BJ (cell line): ENCODE measurements around the gene CCL20. TPM values are rescaled to one million over a fixed set of nuclear protein-coding genes. Genes with fewer than 3 reads are reported as not detected.
"Not testable (repeated sequence)": the region's sequence is repeated elsewhere in the genome, so short reads cannot be mapped to it uniquely, and the experiment has no call there.

Experiments used
- CTCF ChIA-PET: fragments of 350-600 bp; formaldehyde crosslinking; extraction: SDS; loops from one replicate; lab custom pipeline; 2021; ENCODE audit warnings: antibody characterized with exemption, inconsistent platforms; lab: Yijun Ruan, JAX
- POLR2A ChIA-PET: fragments of 300-600 bp; sonication (Branson Sonifier 250); formaldehyde crosslinking; extraction: SDS; loops from one replicate; lab custom pipeline; 2021; ENCODE audit warnings: antibody characterized with exemption; lab: Charles Lee
- DNase-seq: peaks from one replicate; pipeline ENCODE4 v3.0.0-alpha.2; 2011; ENCODE audit warnings: low read depth
- H3K27me3 ChIP-seq: 2 replicates; pipeline ENCODE4 v1.6.0; 2011; ENCODE audit warnings: low read length; ENCODE audit not compliant: control insufficient read depth, insufficient read depth
- H3K36me3 ChIP-seq: 2 replicates; pipeline ENCODE4 v1.5.1; 2011; ENCODE audit warnings: low read length; ENCODE audit not compliant: control insufficient read depth, insufficient read depth
- H3K4me3 ChIP-seq: 2 replicates; pipeline ENCODE4 v1.5.1; 2011; ENCODE audit warnings: low read depth, mild to moderate bottlenecking, control low read depth, low read length
- CTCF ChIP-seq: IDR thresholded peaks from 2 replicates; pipeline ENCODE4 v1.5.1; 2011; ENCODE audit warnings: low read depth, mild to moderate bottlenecking, control low read depth, inconsistent platforms, low read length, moderate library complexity; ENCODE audit not compliant: insufficient read depth
- polyA plus RNA-seq: library from polyadenylated mRNA; depleted of rRNA; stranded (reverse); fragments of >200 nt; gene quantifications from 2 replicates; pipeline ENCODE4 v1.2.3, GENCODE V29; 2011

Gene CCL20
- polyA plus RNA-seq, 1 experiment = not detected

DNA sequence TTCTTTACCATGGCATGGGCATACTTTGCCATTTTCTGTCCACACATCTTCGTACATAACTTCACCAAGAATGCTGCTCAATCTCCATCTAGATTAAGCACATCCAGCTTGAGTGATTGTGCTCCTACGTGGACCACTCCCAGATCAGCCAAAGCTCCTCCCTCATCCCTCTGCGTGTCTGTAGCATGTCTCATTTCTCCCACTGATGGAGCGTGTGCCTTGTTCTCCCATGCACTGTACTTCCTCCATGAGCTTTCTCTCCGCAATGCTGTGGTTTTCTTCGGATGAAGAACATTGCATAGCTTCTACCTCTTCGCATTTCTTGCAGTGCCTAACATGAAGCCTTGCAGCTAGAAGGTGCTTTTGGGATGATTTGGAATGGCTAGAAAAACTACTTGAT is 13.5 kb downstream of the CCL20 start:
- Histone ChIP-seq H3K36me3 (no peaks in the 10 kb centered on the region), H3K4me3 (no peak overlapping the region), H3K27me3 (peaks cover 8% of the 10 kb centered on the region; the same call in 1 of the 2 replicates)
- no peak for DNase-seq
- CTCF ChIA-PET = no interaction called here
- POLR2A ChIA-PET = no interaction called here
- TF ChIP-seq CTCF = no peak

GRCh38 chr2:227828477-227828912 is 14.9 kb downstream of the CCL20 start:
- no peaks in the 10 kb centered on the region for H3K36me3 ChIP-seq
- TF ChIP-seq CTCF = no peak
- H3K27me3 ChIP-seq = peaks cover 5% of the 10 kb centered on the region; the same call in 1 of the 2 replicates
- no peak for DNase-seq
- ChIA-PET POLR2A (no interaction called here), CTCF (no interaction called here)
- H3K4me3 ChIP-seq = no peak overlapping the region

GRCh38 chr2:227829337-227829736 is 15.7 kb downstream of the CCL20 start:
- Histone ChIP-seq H3K4me3 (no peak overlapping the region), H3K36me3 (no peaks in the 10 kb centered on the region), H3K27me3 (peaks cover 5% of the 10 kb centered on the region; the same call in 1 of the 2 replicates)
- TF ChIP-seq CTCF = no peak
- ChIA-PET CTCF (no interaction called here), POLR2A (no interaction called here)
- no peak for DNase-seq

DNA sequence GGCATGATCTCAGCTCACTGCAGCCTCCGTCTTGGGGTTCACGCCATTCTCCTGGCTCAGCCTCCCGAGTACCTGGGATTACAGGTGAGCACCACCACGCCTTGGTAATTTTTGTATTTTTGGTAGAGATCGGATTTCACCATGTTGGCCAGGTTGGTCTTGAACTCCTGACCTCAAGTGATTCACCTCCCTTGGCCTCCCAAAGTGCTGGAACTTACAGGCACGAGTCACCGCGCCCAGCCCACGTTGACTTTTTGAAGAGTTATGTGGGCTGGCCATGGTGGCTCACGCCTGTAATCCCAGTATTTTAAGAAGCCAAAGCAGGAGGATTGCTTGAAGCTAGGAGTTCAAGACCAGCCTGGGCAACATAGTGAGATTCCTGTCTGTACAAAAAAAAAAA is 20.8 kb downstream of the CCL20 start:
- Histone ChIP-seq H3K4me3 (no peak overlapping the region), H3K27me3 (no peaks in the 10 kb centered on the region; the same call in 1 of the 2 replicates), H3K36me3 (no peaks in the 10 kb centered on the region)
- CTCF ChIA-PET = no interaction called here
- no peak for TF ChIP-seq CTCF
- DNase-seq = no peak
- POLR2A ChIA-PET = no interaction called here

GRCh38 chr2:227834916-227835650 is 21.4 kb downstream of the CCL20 start:
- ChIA-PET POLR2A (no interaction called here), CTCF (no interaction called here)
- TF ChIP-seq CTCF = no peak

DNA sequence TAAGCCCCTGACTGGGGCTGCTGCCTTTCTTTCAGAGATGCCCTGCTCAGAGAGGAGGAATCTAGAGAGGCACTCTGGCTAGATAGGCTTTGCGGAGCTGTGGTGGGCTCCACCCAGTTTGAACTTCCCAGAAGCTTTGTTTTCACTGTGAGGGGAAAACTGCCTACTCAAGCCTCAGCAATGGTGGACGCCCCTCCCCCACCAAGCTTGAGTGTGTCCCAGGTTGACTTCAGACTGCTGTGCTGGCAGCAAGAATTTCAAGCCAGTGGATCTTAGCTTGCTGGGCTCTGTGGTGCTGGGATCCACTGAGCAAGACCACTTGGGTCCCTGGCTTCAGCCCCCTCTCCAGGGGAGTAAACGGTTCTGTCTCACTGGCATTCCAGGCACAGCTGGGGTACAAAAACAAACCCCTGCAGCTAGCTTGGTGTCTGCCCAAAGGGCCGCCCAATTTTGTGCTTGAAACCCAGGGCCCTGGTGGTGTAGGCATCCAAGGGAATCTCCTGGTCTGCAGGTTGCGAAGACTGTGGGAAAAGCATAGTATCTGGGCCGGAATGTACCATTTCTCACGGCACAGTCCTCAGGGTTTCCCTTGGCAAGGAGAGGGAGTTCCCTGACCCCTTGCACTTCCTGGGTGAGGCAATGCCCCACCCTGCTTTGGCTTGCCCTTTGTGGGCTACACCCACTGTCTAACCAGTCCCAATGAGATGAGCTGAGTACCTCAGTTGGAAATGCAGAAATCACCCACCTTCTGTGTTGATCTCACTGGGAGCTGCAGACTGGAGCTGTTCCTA is 25.9 kb downstream of the CCL20 start:
- CTCF ChIA-PET, H3K27me3 ChIP-seq, H3K36me3 ChIP-seq, POLR2A ChIA-PET, DNase-seq, H3K4me3 ChIP-seq: not testable (repeated sequence)

More at GRCh38 chr2:227834916-227835650, 21.4 kb downstream of the CCL20 start:
- Histone ChIP-seq H3K36me3 (no peaks in the 10 kb centered on the region), H3K27me3 (no peaks in the 10 kb centered on the region; the same call in 1 of the 2 replicates), H3K4me3 (no peak overlapping the region)
- DNase-seq = no peak
